Activated CD4-positive, alpha-beta T cell treated with anti-CD3 and anti-CD28 coated beads, Interleukin-10, Interleukin-2, amounts not matched to agents 100 ng/mL and 50 ng/mL, durations not matched to agents 16 hours and 8 hours (primary cell): ENCODE data around the gene MYL12B.
"Not testable (repeated sequence)": the region's sequence is repeated elsewhere in the genome, so short reads cannot be mapped to it uniquely, and the experiment has no call there.

Source experiments
- DNase-seq: peaks from one replicate; pipeline ENCODE4 v3.0.0-alpha.2; 2020

The MYL12B gene

GRCh38 chr18:3305354-3305762 is 43.4 kb downstream of the MYL12B start:
- peak; percentile 89 for DNase-seq

- peak; percentile 21 for DNase-seq
Observed at GRCh38 chr18:3305933-3306332, 44.0 kb downstream of the MYL12B start.

GRCh38 chr18:3306391-3306790 is 44.5 kb downstream of the MYL12B start:
- DNase-seq, result no peak

GRCh38 chr18:3313685-3314084 is 51.8 kb downstream of the MYL12B start:
- DNase-seq, result no peak

GRCh38 chr18:3315344-3315743 is 53.4 kb downstream of the MYL12B start:
- not testable (repeated sequence) for DNase-seq

- peak; percentile 70 for DNase-seq
Observed at GRCh38 chr18:3319399-3319798, 57.5 kb downstream of the MYL12B start.

- no peak for DNase-seq
Observed at GRCh38 chr18:3319894-3320454, 58.0 kb downstream of the MYL12B start.

- no peak for DNase-seq
Observed at GRCh38 chr18:3321133-3321812, 59.3 kb downstream of the MYL12B start.

GRCh38 chr18:3323900-3324299 is 62.0 kb downstream of the MYL12B start:
- DNase-seq, result no peak
